Testis (tissue), 2 donors: Measurements from ENCODE around the gene CLIP3.

Source experiments
- POLR2A ChIP-seq: fragments of 450-650 bp; IDR thresholded peaks from one replicate; pipeline ENCODE4 v1.6.1; 2017; ENCODE audit warnings: antibody characterized with exemption, mild to moderate bottlenecking, moderate library complexity
- TF ChIP-seq, protein P1 (sequence below), 3 experiments: fragments of 450-650 bp in 2 of 3; fragments of 200-600 bp in 1 of 3; sonication (generic) in 1 of 3; IDR thresholded peaks; one replicate each; pipeline ENCODE4 v1.5.1; 2016 to 2019; ENCODE audit warnings: antibody characterized with exemption in 3 of 3, mild to moderate bottlenecking in 2 of 3, moderate library complexity in 1 of 3

DNA sequence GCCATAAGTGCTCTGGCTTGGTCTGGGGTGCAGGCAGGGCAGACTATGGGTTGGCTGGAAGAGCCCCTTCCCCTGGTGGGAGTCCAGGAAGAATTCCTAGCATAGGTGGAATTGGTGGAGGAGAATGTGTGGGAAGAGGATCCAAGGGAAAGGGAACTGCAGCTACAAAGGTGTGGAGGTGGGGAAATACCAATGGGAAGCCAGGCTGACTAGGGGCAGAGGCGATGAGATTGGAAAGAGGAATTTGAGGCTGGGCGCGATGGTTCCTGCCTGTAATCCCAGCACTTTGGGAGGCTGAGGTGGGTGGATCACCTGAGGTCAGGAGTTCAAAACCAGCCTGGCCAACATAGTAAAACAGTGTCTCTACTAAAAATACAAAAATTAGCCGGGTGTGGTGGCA lies 42.5 kb downstream of the CLIP3 start:
- TF ChIP-seq POLR2A, result no peak
- TF ChIP-seq, protein P1, sequence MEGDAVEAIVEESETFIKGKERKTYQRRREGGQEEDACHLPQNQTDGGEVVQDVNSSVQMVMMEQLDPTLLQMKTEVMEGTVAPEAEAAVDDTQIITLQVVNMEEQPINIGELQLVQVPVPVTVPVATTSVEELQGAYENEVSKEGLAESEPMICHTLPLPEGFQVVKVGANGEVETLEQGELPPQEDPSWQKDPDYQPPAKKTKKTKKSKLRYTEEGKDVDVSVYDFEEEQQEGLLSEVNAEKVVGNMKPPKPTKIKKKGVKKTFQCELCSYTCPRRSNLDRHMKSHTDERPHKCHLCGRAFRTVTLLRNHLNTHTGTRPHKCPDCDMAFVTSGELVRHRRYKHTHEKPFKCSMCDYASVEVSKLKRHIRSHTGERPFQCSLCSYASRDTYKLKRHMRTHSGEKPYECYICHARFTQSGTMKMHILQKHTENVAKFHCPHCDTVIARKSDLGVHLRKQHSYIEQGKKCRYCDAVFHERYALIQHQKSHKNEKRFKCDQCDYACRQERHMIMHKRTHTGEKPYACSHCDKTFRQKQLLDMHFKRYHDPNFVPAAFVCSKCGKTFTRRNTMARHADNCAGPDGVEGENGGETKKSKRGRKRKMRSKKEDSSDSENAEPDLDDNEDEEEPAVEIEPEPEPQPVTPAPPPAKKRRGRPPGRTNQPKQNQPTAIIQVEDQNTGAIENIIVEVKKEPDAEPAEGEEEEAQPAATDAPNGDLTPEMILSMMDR (IDR thresholded peaks at IDR 0.05), result no peak
